Esophagus squamous epithelium (tissue), 4 donors: ENCODE data around the gene PDCD4.

Experiments
- POLR2A ChIP-seq, 4 donors: fragments of 450-650 bp; IDR thresholded peaks; one replicate each; pipeline ENCODE4 v1.6.1; 2017; ENCODE audit warnings: antibody characterized with exemption in 4 of 4, mild to moderate bottlenecking in 4 of 4, moderate library complexity in 3 of 4
- TF ChIP-seq, protein P1 (sequence below), 6 experiments: fragments of 450-650 bp in 4 of 6; fragments of 200-600 bp in 2 of 6; sonication (generic) in 2 of 6; IDR thresholded peaks; one replicate each; pipeline ENCODE4 v1.5.1; 2016 to 2019; ENCODE audit warnings: antibody characterized with exemption in 6 of 6, mild to moderate bottlenecking in 4 of 6, moderate library complexity in 4 of 6

DNA sequence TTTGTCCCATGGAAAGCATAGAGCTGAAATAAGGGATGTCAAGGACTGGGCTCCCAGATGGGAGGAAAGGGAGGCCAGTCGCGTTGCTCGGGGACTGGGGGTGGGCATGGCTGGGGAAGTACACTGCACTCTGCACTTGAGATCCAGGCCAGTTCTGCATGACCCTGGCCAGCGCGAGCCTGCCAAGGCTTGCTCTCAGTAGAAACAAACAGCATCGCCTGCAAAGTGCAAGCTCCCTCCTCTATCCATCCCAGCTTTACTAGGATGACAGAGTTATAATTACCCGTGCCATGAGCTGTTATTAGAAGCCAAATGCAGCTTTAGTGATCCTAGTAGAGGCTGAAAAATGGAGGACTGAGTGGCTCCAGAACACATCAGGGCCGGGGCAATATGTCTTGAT, 43.9 kb upstream of the PDCD4 start:
- TF ChIP-seq, protein P1, sequence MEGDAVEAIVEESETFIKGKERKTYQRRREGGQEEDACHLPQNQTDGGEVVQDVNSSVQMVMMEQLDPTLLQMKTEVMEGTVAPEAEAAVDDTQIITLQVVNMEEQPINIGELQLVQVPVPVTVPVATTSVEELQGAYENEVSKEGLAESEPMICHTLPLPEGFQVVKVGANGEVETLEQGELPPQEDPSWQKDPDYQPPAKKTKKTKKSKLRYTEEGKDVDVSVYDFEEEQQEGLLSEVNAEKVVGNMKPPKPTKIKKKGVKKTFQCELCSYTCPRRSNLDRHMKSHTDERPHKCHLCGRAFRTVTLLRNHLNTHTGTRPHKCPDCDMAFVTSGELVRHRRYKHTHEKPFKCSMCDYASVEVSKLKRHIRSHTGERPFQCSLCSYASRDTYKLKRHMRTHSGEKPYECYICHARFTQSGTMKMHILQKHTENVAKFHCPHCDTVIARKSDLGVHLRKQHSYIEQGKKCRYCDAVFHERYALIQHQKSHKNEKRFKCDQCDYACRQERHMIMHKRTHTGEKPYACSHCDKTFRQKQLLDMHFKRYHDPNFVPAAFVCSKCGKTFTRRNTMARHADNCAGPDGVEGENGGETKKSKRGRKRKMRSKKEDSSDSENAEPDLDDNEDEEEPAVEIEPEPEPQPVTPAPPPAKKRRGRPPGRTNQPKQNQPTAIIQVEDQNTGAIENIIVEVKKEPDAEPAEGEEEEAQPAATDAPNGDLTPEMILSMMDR (IDR thresholded peaks at IDR 0.05), result no peak
- no peak for TF ChIP-seq POLR2A (IDR thresholded peaks at IDR 0.05)
